ENCODE measurements around the gene FHAD1.
"Not testable (repeated sequence)": the region's sequence is repeated elsewhere in the genome, so short reads cannot be mapped to it uniquely, and the experiment has no call there.

The FHAD1 gene

DNA sequence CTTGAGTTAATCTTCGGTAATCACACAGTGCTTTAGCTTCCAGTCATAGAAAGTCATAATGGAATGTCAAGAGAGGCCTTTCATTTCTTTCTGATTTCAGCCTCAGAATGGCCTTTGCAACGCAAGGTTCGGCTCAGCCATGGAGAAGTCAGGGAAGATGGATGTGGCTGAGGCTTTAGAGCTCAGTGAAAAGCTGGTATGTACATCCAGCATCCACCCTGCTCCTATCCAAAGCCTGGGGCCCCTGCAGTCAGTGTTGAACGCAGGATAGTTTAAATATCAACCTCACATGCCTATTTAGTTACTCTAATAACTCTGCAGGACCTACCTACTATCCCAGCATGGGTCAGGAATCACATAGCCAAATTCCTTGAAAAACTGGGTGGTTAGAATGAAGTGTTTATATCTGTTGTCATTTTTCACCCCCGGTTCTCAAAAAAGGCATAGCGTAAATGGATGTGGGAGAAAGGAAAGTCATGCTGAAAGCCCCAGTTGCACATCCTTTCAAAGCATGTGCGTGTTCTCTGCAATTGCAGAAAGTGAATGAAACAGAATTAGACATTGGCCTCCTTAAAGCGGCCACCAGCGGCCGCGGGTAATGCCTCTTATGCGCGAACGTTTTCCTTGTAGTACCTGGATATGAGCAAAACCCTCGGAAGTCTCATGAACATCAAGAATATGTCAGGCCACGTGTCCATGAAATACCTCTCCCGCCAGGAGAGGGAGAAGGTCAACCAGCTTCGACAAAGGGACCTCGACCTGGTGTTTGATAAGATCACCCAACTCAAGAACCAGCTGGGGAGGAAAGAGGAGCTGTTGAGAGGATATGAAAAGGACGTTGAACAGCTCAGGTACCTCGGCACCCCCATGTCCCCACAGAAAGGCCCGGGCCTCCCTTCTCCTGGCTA lies 133.8 kb downstream of the FHAD1 start:
- DNase-seq = no peak

DNA sequence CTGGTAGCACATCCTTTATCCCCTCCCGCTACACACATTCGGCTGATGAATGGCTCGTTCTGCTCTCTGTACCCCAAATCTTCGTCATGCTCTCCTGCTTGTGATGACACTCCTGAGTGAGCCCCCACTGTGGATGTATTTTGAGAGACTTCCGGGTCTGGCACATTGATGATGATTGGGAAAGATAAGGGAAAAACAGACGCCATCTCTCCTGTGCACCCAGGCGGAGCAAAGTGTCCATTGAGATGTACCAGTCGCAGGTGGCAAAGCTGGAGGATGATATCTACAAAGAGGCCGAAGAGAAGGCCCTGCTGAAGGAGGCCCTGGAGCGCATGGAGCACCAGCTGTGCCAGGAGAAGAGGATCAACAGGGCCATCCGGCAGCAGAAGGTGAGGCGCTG lies 134.8 kb downstream of the FHAD1 start:
- no peak for DNase-seq

- no peak for DNase-seq
Observed at GRCh38 chr1:15382601-15383518, 135.8 kb downstream of the FHAD1 start.

GRCh38 chr1:15383810-15384209 lies 136.8 kb downstream of the FHAD1 start:
- DNase-seq = no peak

- DNase-seq = no peak
Observed at GRCh38 chr1:15384301-15384901, 137.4 kb downstream of the FHAD1 start.

- DNase-seq = no peak
Observed at GRCh38 chr1:15385420-15385819, 138.4 kb downstream of the FHAD1 start.

- no peak for DNase-seq
Observed at GRCh38 chr1:15386164-15386749, 139.2 kb downstream of the FHAD1 start.

DNA sequence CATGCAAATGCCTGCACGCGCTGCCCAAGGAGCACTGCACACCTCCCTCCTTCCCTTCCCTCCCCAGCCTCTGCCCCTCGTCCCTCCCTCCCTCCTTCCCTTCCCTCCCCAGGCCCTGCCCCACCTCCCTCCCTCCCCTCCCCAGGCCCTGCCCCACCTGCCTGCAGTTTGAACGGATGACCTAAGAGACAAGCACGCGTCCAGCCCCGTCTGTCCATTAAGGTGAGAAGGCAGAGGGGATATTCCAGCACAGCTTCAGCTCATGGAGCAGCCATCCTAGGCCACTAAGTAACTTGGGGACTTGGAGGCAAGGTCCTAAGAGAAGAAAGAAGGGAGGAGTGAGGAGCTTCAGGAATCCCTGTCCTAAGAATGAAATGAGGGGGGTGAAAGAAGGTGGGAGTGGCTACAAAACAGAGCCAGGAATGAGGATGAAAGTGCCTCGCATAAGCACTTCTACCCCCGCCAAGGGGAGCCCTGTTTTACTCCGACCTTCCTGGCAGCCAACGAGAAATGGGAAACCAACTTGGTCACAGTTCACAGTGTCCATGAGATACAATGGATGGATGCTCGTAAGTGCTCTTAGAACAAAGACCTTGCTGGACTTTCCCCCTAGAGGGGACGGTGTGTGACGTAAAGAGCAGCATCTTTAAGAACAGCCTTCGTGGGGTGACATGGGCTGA lies 141.3 kb downstream of the FHAD1 start:
- DNase-seq = no peak

DNA sequence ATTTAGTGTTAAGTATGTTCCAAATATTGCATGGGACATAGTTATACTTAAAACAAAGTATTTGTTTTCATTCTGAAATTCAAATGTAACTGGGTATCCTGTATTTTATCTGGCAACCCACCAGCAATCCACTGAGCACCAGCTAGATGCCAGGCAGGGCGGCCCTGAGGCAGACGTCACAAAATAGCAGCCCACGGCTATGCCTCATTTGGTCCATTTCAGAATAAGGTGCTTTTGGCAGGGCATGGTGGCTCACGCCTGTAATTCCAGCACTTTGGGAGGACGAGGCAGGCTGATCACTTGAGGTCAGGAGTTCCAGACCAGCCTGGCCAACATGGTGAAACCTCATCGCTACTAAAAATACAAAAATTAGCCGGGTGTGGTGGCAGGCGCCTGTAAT lies 142.8 kb downstream of the FHAD1 start:
- not testable (repeated sequence) for DNase-seq

DNA sequence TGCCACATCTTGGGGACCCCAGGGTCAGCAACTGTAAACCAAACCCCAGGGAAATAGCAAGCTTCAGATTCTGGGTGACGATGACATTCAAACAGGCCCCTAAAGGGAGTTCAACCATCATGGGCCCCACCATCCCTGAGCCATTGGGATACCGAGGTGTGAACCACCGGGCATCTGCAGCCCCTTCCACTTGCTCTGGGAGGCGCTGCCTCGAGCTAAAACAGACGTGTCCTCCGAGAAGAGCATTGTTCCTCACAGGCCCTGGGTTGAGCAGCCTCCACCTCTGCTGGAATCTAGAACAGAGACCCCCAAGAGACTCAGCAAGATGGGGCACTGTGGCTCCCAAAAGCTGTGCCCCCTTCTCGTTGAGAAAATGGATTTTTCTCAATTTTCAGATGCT lies 143.6 kb downstream of the FHAD1 start:
- no peak for DNase-seq

DNA sequence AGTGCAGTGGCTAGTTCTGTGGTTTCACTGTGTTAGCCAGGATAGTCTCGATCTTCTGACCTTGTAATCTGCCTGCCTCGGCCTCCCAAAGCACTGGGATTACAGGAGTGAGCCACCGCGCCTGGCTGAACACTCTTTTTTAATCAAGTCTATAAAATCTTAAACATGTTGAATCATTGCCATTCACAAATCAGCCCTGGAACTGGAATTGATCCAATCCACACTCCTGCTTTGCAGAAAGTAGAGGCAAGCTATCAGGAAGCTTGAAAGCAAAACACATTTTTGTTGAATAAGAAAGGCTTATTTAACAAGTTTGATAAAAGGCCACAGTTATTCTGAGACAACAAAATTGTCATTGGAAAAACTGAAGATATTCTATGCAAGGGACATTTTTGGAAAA lies 144.3 kb downstream of the FHAD1 start:
- DNase-seq = no peak

- DNase-seq = no peak
Observed at GRCh38 chr1:15393475-15394257, 146.6 kb downstream of the FHAD1 start.

DNA sequence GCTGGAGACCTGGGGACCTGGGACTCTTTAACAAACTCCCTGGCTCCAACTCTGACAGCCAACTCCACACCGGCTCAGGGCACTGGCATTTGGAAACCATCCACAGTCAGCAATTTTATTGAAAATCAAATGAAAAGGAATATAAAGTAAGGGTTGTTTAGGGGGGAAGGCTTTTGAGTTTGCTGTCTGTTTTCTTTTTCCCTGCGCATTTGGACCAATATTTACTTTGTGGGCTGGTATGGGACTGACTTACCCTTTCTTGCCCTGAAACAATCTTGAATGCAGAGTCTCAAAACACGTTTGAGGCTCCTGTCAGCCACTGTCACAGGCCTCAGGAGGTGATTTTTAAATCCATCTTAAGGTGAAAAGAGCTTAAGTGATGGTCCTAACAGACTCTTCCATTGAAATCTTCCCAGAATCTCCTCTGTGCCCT lies 147.3 kb downstream of the FHAD1 start:
- DNase-seq = no peak

- no peak for DNase-seq
Observed at GRCh38 chr1:15397236-15397635, 150.2 kb downstream of the FHAD1 start.

- no peak for DNase-seq
Observed at GRCh38 chr1:15399710-15400109, 152.7 kb downstream of the FHAD1 start.

DNA sequence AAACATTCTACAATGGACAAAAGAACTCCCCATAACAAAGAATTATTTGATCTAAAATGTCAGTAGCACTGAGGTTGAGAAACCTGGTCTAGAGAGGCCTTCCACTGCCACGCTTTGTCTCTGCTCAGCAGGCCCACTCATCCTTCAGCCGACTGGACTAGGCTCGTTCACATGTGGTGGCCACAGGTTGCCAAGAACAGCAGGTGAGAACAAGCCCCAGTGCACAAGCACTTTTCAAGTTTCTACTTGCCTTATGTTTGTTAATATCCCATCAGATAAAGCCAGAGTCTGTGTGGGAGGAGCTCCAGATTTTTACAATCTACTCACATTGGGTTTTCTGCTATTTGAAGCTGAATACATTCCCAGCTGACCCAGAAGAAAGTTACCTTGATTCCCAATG lies 153.6 kb downstream of the FHAD1 start:
- DNase-seq = no peak

GRCh38 chr1:15401391-15402055 lies 154.5 kb downstream of the FHAD1 start:
- DNase-seq = no peak

GRCh38 chr1:15402809-15403450 lies 155.9 kb downstream of the FHAD1 start:
- no peak for DNase-seq

DNA sequence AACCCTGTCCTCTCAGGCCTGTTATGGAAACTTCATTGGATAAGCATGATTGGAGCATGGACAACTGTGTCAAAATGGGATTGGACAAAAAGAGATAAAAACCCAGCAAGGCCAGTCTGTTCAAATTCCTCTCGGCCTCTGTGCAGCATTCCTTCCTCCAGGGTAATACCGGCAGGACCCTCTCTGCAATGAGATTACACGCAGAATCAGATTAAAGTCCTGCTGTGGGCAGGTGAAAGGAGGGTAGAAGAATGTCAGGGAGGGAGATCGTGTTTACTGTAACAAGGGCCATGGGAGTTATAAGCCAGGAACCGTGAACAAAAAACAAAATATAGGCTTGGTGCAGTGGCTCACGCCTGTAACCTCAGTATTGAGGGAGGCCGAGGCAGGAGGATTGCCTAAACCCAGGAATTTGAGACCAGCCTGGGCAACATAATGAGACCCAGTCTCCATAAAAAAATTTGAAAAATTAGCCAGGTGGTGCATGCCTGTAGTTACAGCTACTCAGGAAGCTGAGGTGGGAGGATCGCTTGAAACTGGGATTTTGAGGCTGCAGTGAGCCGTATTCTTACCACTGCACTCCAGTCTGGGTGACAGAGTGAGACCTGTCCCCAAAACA lies 157.0 kb downstream of the FHAD1 start:
- DNase-seq = no peak

Measured in stimulated activated naive CD4-positive, alpha-beta T cell treated with Interleukin-2 at 50 U/mL for 16 hours (primary cell).